Right lobe of liver (tissue), 6 donors: ENCODE measurements around the gene CDC45. TPM values are rescaled to one million over a fixed set of nuclear protein-coding genes. Genes with fewer than 3 reads are reported as not detected.
A peak's percentile ranks its signal among the peaks of the same experiment; 100 is the strongest.

Source experiments
- ATAC-seq, 4 donors: fragments of 200-7000 bp; cut with Tn5 transposase; one replicate each; pipeline ENCODE4 v1.9.1; 2020; ENCODE audit warnings: mild to moderate bottlenecking in 4 of 4, moderate library complexity in 4 of 4
- DNase-seq, 3 donors: peaks; one replicate each; pipeline ENCODE4 v3.0.0-alpha.2; 2020
- H3K27ac ChIP-seq, 3 donors: fragments of 200-600 bp; one replicate each; pipeline ENCODE4 v1.8.0; 2022
- H3K27me3 ChIP-seq, 2 donors: fragments of 200-600 bp; one replicate each; pipeline ENCODE4 v1.8.0; 2022
- H3K36me3 ChIP-seq, 4 donors: fragments of 200-600 bp; sonication (generic) in 1 of 4; one replicate each; pipeline versions ENCODE4 v1.5.1 to v1.8.0; 2017 to 2022; ENCODE audit warnings: control low read depth in 1 of 4
- H3K4me1 ChIP-seq, 4 donors: fragments of 200-600 bp; sonication (generic) in 1 of 4; one replicate each; pipeline versions ENCODE4 v1.5.1 to v1.8.0; 2017 to 2022; ENCODE audit warnings: control low read depth in 1 of 4
- H3K4me3 ChIP-seq, 3 donors: fragments of 200-600 bp; one replicate each; pipeline ENCODE4 v1.8.0; 2022
- H3K9me3 ChIP-seq, 4 donors: fragments of 200-600 bp; sonication (generic) in 1 of 4; one replicate each; pipeline versions ENCODE4 v1.5.1 to v1.8.0; 2017 to 2022; ENCODE audit warnings: control low read depth in 1 of 4
- CTCF ChIP-seq, 4 donors: fragments of 200-600 bp in 3 of 4; fragments of 450-650 bp in 1 of 4; IDR thresholded peaks; one replicate each; pipeline versions ENCODE4 v1.5.1 to v1.8.0; 2016 to 2022; ENCODE audit warnings: antibody characterized with exemption in 4 of 4, mild to moderate bottlenecking in 2 of 4
- POLR2A ChIP-seq: fragments of 450-650 bp; IDR thresholded peaks from one replicate; pipeline ENCODE4 v1.6.1; 2017; ENCODE audit warnings: antibody characterized with exemption, mild to moderate bottlenecking
- WGBS: methylation state at CpG from one replicate; pipeline ENCODE4 v1.1.6; 2018; ENCODE audit warnings: low coverage, low lambda C conversion rate; ENCODE audit not compliant: insufficient coverage; ENCODE audit errors: missing lambda C conversion rate; 5-methylcytosine and 5-hydroxymethylcytosine counted together
- intact Hi-C, 2 donors: fragments of 100-400 bp; cut with DNase I; formaldehyde crosslinking; loops; one replicate each; pipeline versions ENCODE4 v1.11.2 to v1.14.1; 2022
- total RNA-seq, 6 experiments: library from RNA; depleted of rRNA in 2 of 6; stranded (reverse); fragments of >200 nt in 2 of 6; fragmentation: NEBNext Ultra II Directional in 3 of 6; extraction: Animal tissue kit (Norgen Biotek cat#: 25700) in 3 of 6; gene quantifications; one replicate each; pipeline versions ENCODE4 v1.1.0 to v1.2.4, GENCODE V29; 2016 to 2023
- donor health status: DM: no; HTN: yes; CAD: no.
- donor health status: DM: no; HTN: no; CAD: no.
- donor health status: DM: no; HTN: no; CAD: no.
- donor health status: DM: no; HTN: yes; CAD: no.
- donor health status: DM: no; HTN: yes; CAD: no.

CDC45 gene
- total RNA-seq, 6 experiments from 2014 or later = 0.39 to 4.2 (median 0.56) TPM; not detected in 1

GRCh38 chr22:19520566-19521305, 41.0 kb downstream of the CDC45 start:
- peak in 1 of 3 donors; percentile 40 for DNase-seq
- Histone ChIP-seq H3K36me3 (no peaks in the 10 kb centered on the region), H3K9me3 (no peaks in the 10 kb centered on the region), H3K4me1 (peaks cover 0 to 14% (median 2%) of the 10 kb centered on the region in 4 donors), H3K27me3 (peaks cover 0 to 21% of the 10 kb centered on the region in 2 donors), H3K27ac (no peak overlapping the region), H3K4me3 (no peak overlapping the region)
- WGBS = 88% methylated on average over 8 of the region's 10 CpGs
- no peak for ATAC-seq
- intact Hi-C loops = no loop called here
- no peak for TF ChIP-seq POLR2A
- no peak for TF ChIP-seq CTCF (IDR thresholded peaks at IDR 0.05)

- intact Hi-C loops = no loop called here
These were observed 42.6 kb downstream of the CDC45 start for GRCh38 chr22:19522190-19522880.

GRCh38 chr22:19522881-19523239, 43.1 kb downstream of the CDC45 start:
- TF ChIP-seq POLR2A = no peak
- TF ChIP-seq CTCF (IDR thresholded peaks at IDR 0.05) = no peak
- WGBS = 30% methylated on average over 2 of the region's 9 CpGs
- Histone ChIP-seq H3K4me1 (peaks cover 0 to 14% (median 2%) of the 10 kb centered on the region in 4 donors), H3K27me3 (peaks cover 0 to 21% of the 10 kb centered on the region in 2 donors), H3K9me3 (no peaks in the 10 kb centered on the region), H3K36me3 (no peaks in the 10 kb centered on the region), H3K4me3 (peak overlapping the region; percentile 29 to 40 (median 35)), H3K27ac (no peak overlapping the region)
- DNase-seq (no peak), ATAC-seq (no peak)
- intact Hi-C loops = no loop called here

More at GRCh38 chr22:19522190-19522880, 42.6 kb downstream of the CDC45 start:
- no peaks in the 10 kb centered on the region for H3K36me3 ChIP-seq
- TF ChIP-seq CTCF (IDR thresholded peaks at IDR 0.05) (no peak), POLR2A (no peak)
- H3K9me3 ChIP-seq = no peaks in the 10 kb centered on the region
- 40% methylated on average over 1 of the region's 16 CpGs for WGBS
- H3K27ac ChIP-seq = no peak overlapping the region
- ATAC-seq (no peak), DNase-seq (peak in 1 of 3 donors; percentile 49)
- H3K4me1 ChIP-seq = peaks cover 0 to 14% (median 2%) of the 10 kb centered on the region in 4 donors
- H3K4me3 ChIP-seq = peak overlapping the region; percentile 29 to 40 (median 35)
- H3K27me3 ChIP-seq = peaks cover 0 to 21% of the 10 kb centered on the region in 2 donors

- Histone ChIP-seq H3K4me1 (peaks cover 0 to 14% (median 2%) of the 10 kb centered on the region in 4 donors), H3K27me3 (peaks cover 0 to 21% of the 10 kb centered on the region in 2 donors), H3K9me3 (no peaks in the 10 kb centered on the region), H3K36me3 (no peaks in the 10 kb centered on the region), H3K4me3 (peak overlapping the region; percentile 29 to 40 (median 35)), H3K27ac (no peak overlapping the region)
- DNase-seq (peak in 1 of 3 donors; percentile 42), ATAC-seq (peak; percentile 23 to 38 (median 30))
- intact Hi-C loops = no loop called here
- WGBS = 0% methylated on average over 2 of the region's 99 CpGs
- no peak for TF ChIP-seq POLR2A
- TF ChIP-seq CTCF (IDR thresholded peaks at IDR 0.05) = no peak
These were observed 43.8 kb downstream of the CDC45 start for GRCh38 chr22:19523240-19524169.
